IPS DF 19.7 (cell line): ENCODE measurements around the gene RNF111.
"Not testable (repeated sequence)": the region's sequence is repeated elsewhere in the genome, so short reads cannot be mapped to it uniquely, and the experiment has no call there.

ENCODE experiments used
- DNase-seq: peaks from one replicate; pipeline ENCODE4 v3.0.0-alpha.2; 2013; ENCODE audit warnings: low read depth, low spot score

The RNF111 gene

DNA sequence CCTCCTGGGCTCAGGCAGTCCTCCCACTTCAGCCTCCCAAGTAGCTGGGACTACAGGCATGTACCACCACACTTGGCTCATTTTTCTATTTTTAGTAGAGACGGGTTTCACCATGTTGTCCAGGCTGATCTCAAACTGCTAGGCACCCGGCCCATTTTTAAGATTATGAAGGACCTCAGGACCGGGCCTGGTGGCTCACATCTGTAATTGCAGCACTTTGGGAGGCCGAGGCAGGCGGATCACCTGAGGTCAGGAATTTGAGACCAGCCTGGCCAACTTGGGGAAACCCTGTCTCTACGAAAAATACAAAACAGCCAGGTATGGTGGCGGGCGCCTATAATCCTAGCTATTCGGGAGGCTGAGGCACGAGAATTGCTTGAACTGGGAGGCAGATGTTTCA, 12.8 kb downstream of the RNF111 start:
- not testable (repeated sequence) for DNase-seq

DNA sequence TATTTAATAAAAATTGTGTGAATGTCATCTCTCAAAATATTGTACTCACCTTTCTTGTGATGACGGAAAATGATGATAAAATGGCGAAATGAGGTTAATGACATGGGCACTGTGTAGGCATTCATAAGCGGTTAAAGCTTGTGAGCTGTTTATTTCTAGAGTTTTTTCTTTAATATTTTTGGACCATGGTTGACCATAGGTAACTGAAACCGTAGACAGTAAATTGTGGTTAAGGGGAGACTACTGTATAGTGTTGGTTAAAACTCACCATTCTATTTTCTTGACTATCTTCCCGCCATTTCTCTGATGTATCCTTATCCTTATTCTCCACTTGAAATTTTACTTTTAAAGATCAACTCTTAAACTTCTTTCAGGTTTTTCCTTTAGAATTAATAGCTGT, 14.5 kb downstream of the RNF111 start:
- DNase-seq = no peak

- DNase-seq = no peak
Observed at GRCh38 chr15:59002418-59002859, 15.0 kb downstream of the RNF111 start.

DNA sequence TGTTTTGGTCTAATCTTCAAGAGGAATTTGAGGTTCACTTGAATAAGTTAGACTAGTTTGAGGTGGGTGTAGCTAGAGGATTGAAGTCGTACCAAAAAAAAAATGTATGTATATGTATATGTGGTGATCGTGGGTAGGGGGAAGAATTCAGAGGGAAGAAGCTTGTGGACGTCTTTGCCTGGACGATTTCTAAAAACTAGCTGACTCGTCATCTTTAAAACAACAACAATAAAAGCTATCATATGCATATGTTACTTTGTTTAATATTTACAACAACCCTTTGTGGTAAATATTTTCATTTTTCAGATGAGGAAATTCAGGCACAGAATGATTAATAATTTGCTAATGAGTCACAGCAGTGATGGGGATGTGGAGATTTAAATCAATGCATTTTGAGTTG, 18.1 kb downstream of the RNF111 start:
- no peak for DNase-seq

DNA sequence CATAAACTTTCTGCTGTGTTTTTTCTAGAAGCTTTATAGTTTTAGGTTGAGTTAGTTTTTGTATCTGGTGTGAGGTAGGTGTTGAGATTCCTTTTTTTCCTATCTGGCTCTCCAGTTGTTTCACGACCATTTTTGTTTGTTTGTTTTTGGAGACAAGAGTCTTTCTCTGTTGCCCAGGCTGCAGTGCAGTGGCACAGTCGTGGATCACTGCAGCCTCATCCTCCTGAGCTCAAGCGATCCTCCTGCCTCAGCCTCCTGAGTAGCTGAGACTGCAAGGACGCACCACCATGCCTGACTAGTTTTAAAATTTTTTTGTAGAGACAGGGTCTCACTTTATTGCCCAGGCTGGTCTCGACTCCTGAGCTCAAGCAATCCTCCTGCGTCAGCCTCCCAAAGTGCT, 20.6 kb downstream of the RNF111 start:
- DNase-seq = no peak

DNA sequence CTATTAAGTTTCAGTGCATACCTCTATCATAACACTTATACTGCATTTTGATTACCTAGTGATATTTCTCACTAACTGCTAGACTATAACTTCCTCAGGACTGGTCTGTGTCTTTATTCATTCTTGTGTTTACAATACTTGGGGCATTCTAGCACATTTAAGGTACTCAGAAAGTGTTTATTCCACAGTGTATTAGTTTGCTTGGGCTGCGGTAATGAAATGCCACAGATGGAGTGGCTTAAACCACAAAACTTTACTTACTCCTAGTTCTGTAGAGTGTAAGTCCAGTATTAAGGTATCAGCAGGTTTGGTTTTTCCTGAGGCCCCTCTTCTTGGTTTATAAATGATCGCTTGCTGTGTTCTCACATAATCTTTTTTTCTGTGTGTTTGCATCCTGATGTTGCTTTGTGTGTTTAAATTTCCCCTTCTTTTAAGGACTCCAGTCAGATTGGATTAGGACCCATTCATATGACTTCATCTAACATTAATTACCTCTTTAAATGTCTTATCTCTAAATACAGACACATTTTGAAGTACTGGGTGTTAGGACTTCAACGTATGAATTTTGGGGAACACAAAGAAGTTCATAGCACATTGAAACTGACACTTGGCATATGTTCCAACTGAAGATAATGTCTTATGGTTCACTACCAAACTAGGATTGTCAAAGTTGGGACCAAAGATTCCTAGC, 23.9 kb downstream of the RNF111 start:
- no peak for DNase-seq

DNA sequence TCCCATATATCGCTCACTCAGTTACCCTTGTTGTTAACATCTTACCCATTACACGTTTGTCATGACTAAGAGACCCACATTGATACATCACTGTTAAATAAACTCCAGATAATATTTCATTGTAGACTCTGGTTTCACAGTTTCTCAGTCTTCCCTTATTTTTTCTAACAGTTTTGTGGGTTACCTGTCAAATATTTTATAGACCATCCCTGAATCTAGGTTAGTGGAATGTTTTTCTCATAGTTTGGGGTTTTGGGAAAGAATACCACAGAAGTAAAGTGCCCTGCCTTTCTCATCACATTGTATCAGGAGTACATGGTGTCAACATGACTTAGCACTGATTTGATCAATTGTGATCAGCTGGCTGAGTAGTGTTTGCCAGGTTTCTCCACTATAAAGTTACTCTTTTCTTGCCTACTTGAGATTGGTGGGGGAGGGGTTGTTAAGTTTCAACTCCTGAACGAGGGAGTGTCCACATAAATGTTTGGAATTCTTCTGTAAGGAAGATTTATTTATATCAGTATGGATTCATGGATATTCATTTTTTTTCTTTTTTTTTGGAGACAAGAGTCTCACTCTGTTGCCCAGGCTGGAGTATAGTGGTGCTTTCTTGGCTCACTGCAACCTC, 25.9 kb downstream of the RNF111 start:
- no peak for DNase-seq

GRCh38 chr15:59014068-59014467, 26.6 kb downstream of the RNF111 start:
- DNase-seq = no peak

GRCh38 chr15:59017449-59017848, 30.0 kb downstream of the RNF111 start:
- DNase-seq = no peak

GRCh38 chr15:59018833-59019232, 31.4 kb downstream of the RNF111 start:
- DNase-seq = no peak

DNA sequence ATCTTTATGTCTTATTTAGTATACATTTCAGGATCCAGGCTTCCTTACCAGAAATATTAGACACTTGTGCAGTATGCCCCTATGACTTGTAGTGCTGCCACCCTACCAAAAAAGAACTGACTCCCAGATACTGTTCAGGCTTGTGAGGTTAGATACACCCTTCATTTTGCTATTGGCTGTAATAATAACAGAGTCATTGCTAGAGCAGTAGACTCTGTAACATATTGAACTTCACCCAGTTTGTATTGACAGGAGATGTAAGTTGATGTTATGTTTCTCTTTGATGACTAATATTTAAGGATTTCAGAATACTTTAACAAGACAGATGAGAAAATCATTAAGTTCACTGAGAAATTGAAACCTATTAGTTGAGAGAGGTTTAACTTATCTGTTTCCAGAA, 32.9 kb downstream of the RNF111 start:
- no peak for DNase-seq

DNA sequence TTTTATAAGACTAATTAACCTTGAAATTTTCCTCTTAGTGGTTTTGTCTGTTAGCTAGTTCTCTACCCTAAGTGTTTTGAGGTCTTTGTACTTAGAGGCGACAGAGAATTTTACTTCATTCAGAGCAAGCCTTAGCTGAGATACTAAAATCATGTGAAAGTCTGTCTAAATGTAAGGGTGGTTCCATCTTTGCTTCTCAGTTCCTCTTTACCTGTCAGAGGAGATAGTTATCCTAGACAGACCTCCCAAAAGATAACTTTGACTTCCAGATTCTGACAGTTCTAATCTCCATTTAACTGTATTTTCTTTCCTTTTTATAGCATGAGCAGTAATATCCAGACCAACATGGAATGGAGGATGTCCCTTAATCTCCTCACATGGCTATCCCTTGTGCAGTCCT, 34.7 kb downstream of the RNF111 start:
- no peak for DNase-seq

- no peak for DNase-seq
Observed at GRCh38 chr15:59026207-59026606, 38.7 kb downstream of the RNF111 start.

- no peak for DNase-seq
Observed at GRCh38 chr15:59028387-59028955, 41.0 kb downstream of the RNF111 start.

DNA sequence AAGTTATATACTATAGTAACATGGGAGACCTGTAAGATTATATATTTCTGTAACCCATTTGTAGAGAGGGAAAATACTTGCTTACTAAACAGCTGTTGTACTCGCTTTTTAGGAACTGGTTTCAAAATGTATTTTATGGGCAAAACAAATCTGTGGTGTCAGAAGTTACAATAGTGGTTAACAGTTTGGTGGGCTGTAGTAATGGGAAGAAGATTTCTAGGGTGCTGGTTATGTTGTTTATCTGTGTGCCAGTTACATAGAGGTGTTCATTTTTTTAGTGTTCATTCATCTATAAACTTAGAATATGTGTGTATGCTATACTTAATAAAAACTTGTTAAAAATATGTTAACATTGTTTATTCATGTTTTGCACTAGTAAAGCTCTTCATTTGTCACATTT, 42.1 kb downstream of the RNF111 start:
- no peak for DNase-seq

DNA sequence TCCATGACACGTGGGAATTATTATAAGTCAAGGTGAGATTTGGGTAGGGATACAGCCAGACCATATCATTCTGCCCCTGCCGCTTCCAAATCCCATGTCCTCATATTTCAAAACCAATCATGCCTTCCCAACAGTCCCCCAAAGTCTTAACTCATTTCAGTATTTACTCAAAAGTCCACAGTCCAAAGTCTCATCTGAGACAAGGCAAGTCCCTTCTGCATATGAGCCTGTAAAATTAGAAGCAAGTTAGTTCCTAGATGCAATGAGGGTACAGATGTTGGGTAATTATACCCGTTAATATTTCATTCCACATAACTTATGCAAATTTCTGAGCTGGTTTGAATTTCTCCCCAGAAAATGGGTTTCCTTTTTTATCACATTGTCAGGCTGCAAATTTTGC, 47.7 kb downstream of the RNF111 start:
- no peak for DNase-seq

- no peak for DNase-seq
Observed at GRCh38 chr15:59039225-59039624, 51.8 kb downstream of the RNF111 start.

DNA sequence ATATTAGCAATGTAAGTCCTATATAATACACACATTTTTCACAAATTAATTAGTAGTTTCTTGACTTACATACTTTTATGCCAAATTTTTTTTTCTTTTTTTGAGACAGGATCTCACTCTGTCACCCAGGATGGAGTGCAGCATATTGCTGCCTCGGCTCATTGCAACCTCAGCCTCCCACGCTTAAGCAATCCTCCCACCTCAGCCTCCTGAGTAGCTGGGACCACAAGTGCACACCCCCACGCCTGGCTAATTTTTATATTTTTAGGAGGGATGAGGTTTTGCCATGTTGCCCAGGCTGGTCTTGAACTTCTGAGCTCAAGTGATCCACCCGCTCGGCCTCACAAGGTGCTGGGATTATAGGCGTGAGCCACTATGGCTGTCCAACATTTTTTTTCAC, 54.6 kb downstream of the RNF111 start:
- no peak for DNase-seq

DNA sequence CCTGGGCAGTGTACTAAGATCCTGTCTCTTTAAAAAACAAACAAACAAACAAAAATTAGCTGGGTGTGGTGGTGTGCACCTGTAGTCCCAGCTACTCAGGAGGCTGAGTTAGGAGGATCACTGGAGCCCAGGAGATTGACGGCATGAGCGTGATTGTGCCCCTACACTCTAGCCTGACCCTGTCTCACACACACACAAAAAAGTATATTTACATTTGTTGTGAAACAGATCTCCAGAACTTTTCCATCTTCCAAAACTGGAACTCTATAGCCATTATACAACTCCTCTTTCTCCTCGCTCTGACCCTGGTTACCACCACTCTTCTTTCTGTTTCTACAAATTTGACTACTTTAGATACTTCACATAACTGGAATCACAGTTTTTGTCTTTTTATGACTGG, 61.4 kb downstream of the RNF111 start:
- DNase-seq = no peak

- DNase-seq = no peak
Observed at GRCh38 chr15:59051873-59052861, 64.7 kb downstream of the RNF111 start.

DNA sequence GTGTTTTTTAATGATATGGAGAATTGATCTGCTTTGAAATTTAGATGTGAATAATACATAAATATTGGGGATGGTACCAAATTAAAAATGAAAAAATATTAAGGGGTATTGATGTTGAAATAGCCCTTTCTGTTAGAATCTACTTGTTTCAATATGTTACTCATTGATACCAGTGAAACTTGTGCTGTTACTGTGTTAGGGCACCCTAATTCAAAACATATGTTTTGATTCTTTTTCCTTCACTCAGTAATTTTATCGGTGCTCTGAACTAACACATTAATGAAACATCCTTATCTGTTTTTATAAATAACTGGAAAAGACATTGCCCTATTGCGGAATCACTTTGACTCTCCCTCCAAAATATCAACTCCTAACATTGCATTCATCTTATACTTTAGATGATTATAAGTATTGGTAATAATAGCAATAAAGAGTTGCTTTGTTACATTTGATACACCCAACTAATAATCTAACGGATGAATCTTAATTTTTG, 65.5 kb downstream of the RNF111 start:
- no peak for DNase-seq

DNA sequence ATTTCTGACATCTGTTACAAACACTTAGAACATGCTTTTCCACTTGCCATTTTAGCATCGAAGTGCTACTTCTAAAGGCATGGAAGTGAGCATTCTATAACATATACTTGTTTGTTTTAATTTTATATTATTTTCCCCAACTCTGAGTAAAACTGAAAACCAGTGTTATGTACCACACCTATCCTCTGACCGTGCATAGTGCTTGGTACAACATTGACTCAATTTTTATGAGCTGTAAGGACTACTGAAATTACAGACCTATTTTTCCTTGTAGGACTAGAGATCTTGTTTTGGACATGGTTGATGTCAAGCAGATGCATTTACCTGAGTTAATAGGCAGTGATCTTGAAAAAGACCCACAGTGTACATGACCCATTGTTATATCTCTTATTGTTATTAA, 66.0 kb downstream of the RNF111 start:
- DNase-seq = no peak
